SU-DHL-6 (cell line): ENCODE measurements around the gene RAD51B.

Experiments
- EZH2phosphoT487 ChIP-seq: fragments of 200-600 bp; sonication (generic), shearing (Covaris generic); conservative IDR thresholded peaks from 2 replicates; pipeline ENCODE4 v1.6.1; 2018; ENCODE audit warnings: mild to moderate bottlenecking, antibody characterized with exemption, low read length, moderate library complexity, mixed read lengths
- TF ChIP-seq, protein P1 (sequence below): fragments of 200-600 bp; sonication (generic); IDR thresholded peaks from one replicate; pipeline ENCODE4 v1.5.1; 2017; ENCODE audit warnings: antibody characterized with exemption, mild to moderate bottlenecking, low read length, moderate library complexity; ENCODE audit not compliant: insufficient read depth, poor library complexity, severe bottlenecking

DNA sequence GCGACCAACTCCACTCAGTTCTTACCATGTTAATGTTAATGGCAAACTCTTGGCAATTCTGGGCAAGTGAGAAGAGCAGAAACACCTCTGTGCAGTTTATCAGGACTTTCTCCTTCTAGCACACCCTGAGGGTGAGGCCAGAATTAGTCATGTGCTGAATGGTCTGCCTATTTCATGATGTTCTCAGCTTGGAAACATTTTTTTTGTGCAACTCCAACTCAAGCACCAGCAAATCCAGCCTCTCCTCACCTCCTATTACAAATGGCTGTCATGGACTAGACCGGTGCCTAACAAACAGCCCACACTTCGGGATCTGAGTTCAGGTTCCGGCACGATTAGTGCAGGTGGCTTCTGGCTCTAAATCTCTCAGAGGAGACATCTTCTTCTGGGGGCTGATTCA lies 727.3 kb downstream of the RAD51B start:
- TF ChIP-seq, protein P1, sequence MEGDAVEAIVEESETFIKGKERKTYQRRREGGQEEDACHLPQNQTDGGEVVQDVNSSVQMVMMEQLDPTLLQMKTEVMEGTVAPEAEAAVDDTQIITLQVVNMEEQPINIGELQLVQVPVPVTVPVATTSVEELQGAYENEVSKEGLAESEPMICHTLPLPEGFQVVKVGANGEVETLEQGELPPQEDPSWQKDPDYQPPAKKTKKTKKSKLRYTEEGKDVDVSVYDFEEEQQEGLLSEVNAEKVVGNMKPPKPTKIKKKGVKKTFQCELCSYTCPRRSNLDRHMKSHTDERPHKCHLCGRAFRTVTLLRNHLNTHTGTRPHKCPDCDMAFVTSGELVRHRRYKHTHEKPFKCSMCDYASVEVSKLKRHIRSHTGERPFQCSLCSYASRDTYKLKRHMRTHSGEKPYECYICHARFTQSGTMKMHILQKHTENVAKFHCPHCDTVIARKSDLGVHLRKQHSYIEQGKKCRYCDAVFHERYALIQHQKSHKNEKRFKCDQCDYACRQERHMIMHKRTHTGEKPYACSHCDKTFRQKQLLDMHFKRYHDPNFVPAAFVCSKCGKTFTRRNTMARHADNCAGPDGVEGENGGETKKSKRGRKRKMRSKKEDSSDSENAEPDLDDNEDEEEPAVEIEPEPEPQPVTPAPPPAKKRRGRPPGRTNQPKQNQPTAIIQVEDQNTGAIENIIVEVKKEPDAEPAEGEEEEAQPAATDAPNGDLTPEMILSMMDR = no peak
- no peak for TF ChIP-seq EZH2phosphoT487
